ENCODE results near the gene TSHZ1. TPM values are rescaled to one million over a fixed set of nuclear protein-coding genes. Genes with fewer than 3 reads are reported as not detected.

Gene TSHZ1
- total and polyA plus RNA-seq, 2 of the 8 experiments (the other 6 are each of a cell fraction or from before 2014, with no cell fraction given), result 0.03 to 0.32 TPM

DNA sequence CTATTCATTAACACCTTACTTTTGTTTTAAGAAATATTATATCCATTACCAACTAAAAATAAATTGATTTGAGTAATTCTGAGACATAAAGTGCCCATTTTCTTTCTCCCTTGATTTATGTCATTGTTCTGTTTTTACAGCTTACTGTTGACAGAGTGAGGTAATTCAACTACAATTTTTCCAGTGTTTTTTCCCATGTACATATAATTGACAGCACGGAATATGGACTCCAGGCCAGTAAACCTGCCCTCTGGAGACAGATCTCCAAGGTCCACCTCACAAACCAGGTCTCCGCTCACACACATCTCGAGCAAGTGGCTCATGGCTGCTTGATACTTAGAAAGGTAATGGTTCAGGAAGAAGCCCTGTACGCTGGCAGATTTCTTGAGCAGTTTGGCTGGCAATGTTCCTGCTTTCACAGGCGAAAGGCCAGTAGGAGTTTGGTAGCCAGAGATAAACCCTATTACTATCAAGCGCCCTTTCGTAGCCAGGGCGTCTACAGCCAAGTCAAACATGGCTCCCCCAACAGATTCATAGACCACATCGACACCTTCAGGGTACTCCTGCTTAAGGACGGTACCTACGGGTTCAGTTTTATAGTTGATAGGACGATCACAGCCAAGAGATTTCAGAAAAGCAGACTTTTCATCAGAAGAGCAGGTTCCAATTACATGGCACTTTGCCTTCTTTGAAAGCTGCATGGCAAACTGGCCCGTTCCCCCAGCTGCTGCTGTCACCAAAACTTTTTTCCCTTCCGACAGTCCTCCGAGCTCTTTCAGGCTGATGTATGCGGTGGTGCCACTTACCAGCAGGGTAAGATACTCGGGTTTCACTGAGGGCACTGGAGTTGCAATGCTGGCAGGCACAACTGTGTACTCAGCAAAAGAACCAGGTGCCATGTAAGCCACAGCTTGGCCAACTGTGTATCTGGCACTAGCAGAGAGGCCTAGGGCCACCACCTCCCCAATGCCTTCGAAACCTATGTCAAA is 9.0 kb upstream of the TSHZ1 start:
- Histone ChIP-seq H3K27ac (ENCODE audit: low read depth, low read length) (no peak overlapping the region), H3K9ac (replicated peaks in 1 of 4; ENCODE audit: extremely low read depth in 1 of 4, low read depth in 3 of 4, low read length in 3 of 4) (no peak overlapping the region), H2BK12ac (ENCODE audit: low read depth, low read length) (no peak overlapping the region), H3K18ac (ENCODE audit: extremely low read depth, low read length) (no peak overlapping the region), H4K8ac (ENCODE audit: extremely low read depth, insufficient read depth, low read length) (no peak overlapping the region), H4K91ac (replicated peaks; ENCODE audit: insufficient read length, low read length) (no peak overlapping the region), H4K5ac (ENCODE audit: insufficient read length, low read depth, low read length) (no peak overlapping the region), H3K4ac (replicated peaks; ENCODE audit: insufficient read length, low read depth, low read length) (no peak overlapping the region), H3K36me3 (ENCODE audit: control insufficient read depth in 2 of 4, insufficient read depth in 4 of 4, low read length in 3 of 4) (no peaks in the 10 kb centered on the region; a peak in 1 of 8 replicates), H4K20me1 (replicated peaks in 1 of 2; ENCODE audit: control insufficient read depth in 1 of 2, insufficient read depth in 2 of 2, low read length in 2 of 2) (peaks cover 9% of the 10 kb centered on the region in 2 experiments), H3K79me1 (ENCODE audit: low read depth, low read length) (no peaks in the 10 kb centered on the region), H2BK120ac (replicated peaks; ENCODE audit: low read depth, low read length) (no peak overlapping the region), H2BK15ac (ENCODE audit: low read length) (no peak overlapping the region), H3K79me2 (ENCODE audit: control insufficient read depth in 1 of 2, insufficient read depth in 2 of 2, low read length in 2 of 2) (no peaks in the 10 kb centered on the region), H3K9me3 (ENCODE audit: insufficient read depth in 2 of 2, low read depth in 1 of 2, low read length in 1 of 2) (no peaks in the 10 kb centered on the region), H3K4me1 (replicated peaks in 1 of 4; ENCODE audit: control insufficient read depth in 3 of 4, insufficient read depth in 4 of 4, low read length in 3 of 4) (peaks cover 0 to 15% (median 8%) of the 10 kb centered on the region in 4 experiments; a peak in 6 of 7 replicates), H3K14ac (ENCODE audit: insufficient read length) (no peak overlapping the region), H2BK20ac (ENCODE audit: low read length) (no peak overlapping the region), H3K23me2 (ENCODE audit: low read depth, low read length) (peaks cover 6% of the 10 kb centered on the region; the same call in 1 of the 2 replicates), H3K56ac (replicated peaks; ENCODE audit: insufficient read length, low read depth, low read length) (no peak overlapping the region), H3K23ac (ENCODE audit: insufficient read length) (peak overlapping the region; percentile 32), H2AFZ (ENCODE audit: low read length) (no peak overlapping the region), H3K27me3 (replicated peaks in 1 of 4; ENCODE audit: control insufficient read depth in 3 of 4, extremely low read depth in 1 of 4, insufficient read depth in 3 of 4, low read length in 3 of 4) (peaks cover 28 to 51% (median 39%) of the 10 kb centered on the region in 4 experiments), H2BK5ac (ENCODE audit: low read depth, low read length) (no peak overlapping the region), H3K4me3 (ENCODE audit: extremely low read depth in 1 of 4, insufficient read depth in 2 of 4, low read depth in 3 of 4, low read length in 4 of 4) (no peak overlapping the region), H2AK5ac (ENCODE audit: low read depth, low read length) (no peak overlapping the region), H3K4me2 (ENCODE audit: insufficient read depth in 1 of 2, low read depth in 2 of 2, low read length in 2 of 2) (no peak overlapping the region)
- POLR2A ChIA-PET (ENCODE audit: partially characterized antibody), result no interaction called here
- 87% methylated on average over 18 of the region's 18 CpGs; no CpG with 5 or more reads in 1 of the 2 experiments for WGBS, 2 experiments (ENCODE audit: extremely low coverage in 1 of 2, insufficient coverage in 1 of 2, insufficient read length in 1 of 2, insufficient replicate concordance in 2 of 2, low coverage in 1 of 2, low lambda C conversion rate in 2 of 2, missing lambda C conversion rate in 1 of 2)
- no peak for DNase-seq (ENCODE audit: low read depth in 1 of 2, low spot score in 2 of 2)
- no peak for FAIRE-seq
- no peak for TF ChIP-seq CBX5 (IDR thresholded peaks at IDR 0.05; ENCODE audit: low read depth, low read length)
- no peak for TF ChIP-seq TAF7 (optimal IDR thresholded peaks at IDR 0.05; ENCODE audit: borderline replicate concordance, low read depth, low read length)
- TF ChIP-seq, protein P1, sequence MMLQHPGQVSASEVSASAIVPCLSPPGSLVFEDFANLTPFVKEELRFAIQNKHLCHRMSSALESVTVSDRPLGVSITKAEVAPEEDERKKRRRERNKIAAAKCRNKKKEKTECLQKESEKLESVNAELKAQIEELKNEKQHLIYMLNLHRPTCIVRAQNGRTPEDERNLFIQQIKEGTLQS (IDR thresholded peaks at IDR 0.05; ENCODE audit: insufficient read depth, low read depth, low read length), result no peak
- no peak for TF ChIP-seq BCL11A (IDR thresholded peaks at IDR 0.05; ENCODE audit: low read depth in 2 of 2, low read length in 2 of 2)
- no peak for TF ChIP-seq SIN3A (conservative IDR thresholded peaks at IDR 0.05 in 1 of 2, IDR thresholded peaks at IDR 0.05 in 1 of 2; ENCODE audit: low read depth in 1 of 2, low read length in 2 of 2)
- no peak for TF ChIP-seq POLR2A (IDR thresholded peaks at IDR 0.05; ENCODE audit: control extremely low read depth in 1 of 2, low read depth in 2 of 2, low read length in 2 of 2)
- TF ChIP-seq RNF2 (IDR thresholded peaks at IDR 0.05; ENCODE audit: borderline replicate concordance, low read depth, low read length, missing control alignments, poor library complexity, severe bottlenecking), result no peak
- TF ChIP-seq HDAC2 (IDR thresholded peaks at IDR 0.05; ENCODE audit: borderline replicate concordance in 1 of 2, low read depth in 2 of 2, low read length in 2 of 2), result no peak
- TF ChIP-seq NRF1 (IDR thresholded peaks at IDR 0.05; ENCODE audit: low read depth, low read length), result no peak
- TF ChIP-seq TBP (IDR thresholded peaks at IDR 0.05; ENCODE audit: low read depth, low read length), result no peak
- CTCF ChIA-PET (ENCODE audit: partially characterized antibody), result no interaction called here
